Raji (cell line): ENCODE results near the gene HAL.

ENCODE experiments used
- POLR2A ChIP-seq: IDR thresholded peaks from 2 replicates; pipeline ENCODE4 v1.6.1; 2011; ENCODE audit warnings: low read depth, low read length, control low read depth; ENCODE audit not compliant: insufficient read depth

HAL gene

GRCh38 chr12:95994476-95994875 is 1.7 kb downstream of the HAL start:
- TF ChIP-seq POLR2A = no peak

- TF ChIP-seq POLR2A = no peak
Observed at GRCh38 chr12:95993907-95994306, 2.2 kb downstream of the HAL start.

GRCh38 chr12:95990136-95990535 is 6.0 kb downstream of the HAL start:
- TF ChIP-seq POLR2A = no peak

GRCh38 chr12:95989504-95990123 is 6.5 kb downstream of the HAL start:
- no peak for TF ChIP-seq POLR2A

- no peak for TF ChIP-seq POLR2A
Observed at GRCh38 chr12:95988506-95989275, 7.5 kb downstream of the HAL start.

GRCh38 chr12:95986635-95987570 is 9.2 kb downstream of the HAL start:
- TF ChIP-seq POLR2A = no peak

- no peak for TF ChIP-seq POLR2A
Observed at GRCh38 chr12:95984682-95985081, 11.5 kb downstream of the HAL start.

- no peak for TF ChIP-seq POLR2A
Observed at GRCh38 chr12:95982602-95983001, 13.5 kb downstream of the HAL start.

GRCh38 chr12:95980437-95980836 is 15.7 kb downstream of the HAL start:
- TF ChIP-seq POLR2A = no peak

GRCh38 chr12:95978774-95979173 is 17.4 kb downstream of the HAL start:
- no peak for TF ChIP-seq POLR2A

GRCh38 chr12:95978351-95978750 is 17.8 kb downstream of the HAL start:
- no peak for TF ChIP-seq POLR2A

GRCh38 chr12:95977764-95978305 is 18.3 kb downstream of the HAL start:
- no peak for TF ChIP-seq POLR2A

- no peak for TF ChIP-seq POLR2A
Observed at GRCh38 chr12:95976416-95976832, 19.7 kb downstream of the HAL start.

GRCh38 chr12:95975491-95975890 is 20.7 kb downstream of the HAL start:
- TF ChIP-seq POLR2A = no peak

GRCh38 chr12:95974358-95974757 is 21.8 kb downstream of the HAL start:
- no peak for TF ChIP-seq POLR2A

- no peak for TF ChIP-seq POLR2A
Observed at GRCh38 chr12:95972832-95973456, 23.2 kb downstream of the HAL start.

GRCh38 chr12:95970905-95971304 is 25.2 kb downstream of the HAL start:
- no peak for TF ChIP-seq POLR2A
